Suprapubic skin (tissue), 4 donors: ENCODE results near the gene PIGX.

Experiments
- CTCF ChIP-seq, 2 donors: fragments of 200-600 bp in 1 of 2; fragments of 450-650 bp in 1 of 2; sonication (generic) in 1 of 2; IDR thresholded peaks; one replicate each; pipeline ENCODE4 v1.5.1; 2016 to 2019; ENCODE audit warnings: antibody characterized with exemption in 2 of 2, mild to moderate bottlenecking in 1 of 2, moderate library complexity in 1 of 2
- EP300 ChIP-seq: sonication (generic); formaldehyde crosslinking; IDR thresholded peaks from one replicate; pipeline ENCODE4 v1.6.1; 2017; ENCODE audit warnings: antibody characterized with exemption
- POLR2A ChIP-seq, 2 donors: fragments of 450-650 bp; IDR thresholded peaks; one replicate each; pipeline ENCODE4 v1.6.1; 2017; ENCODE audit warnings: antibody characterized with exemption in 2 of 2, mild to moderate bottlenecking in 2 of 2, moderate library complexity in 2 of 2
- POLR2AphosphoS5 ChIP-seq, 3 donors: sonication (generic); formaldehyde crosslinking; IDR thresholded peaks; one replicate each; pipeline ENCODE4 v1.6.1; 2017; ENCODE audit warnings: antibody characterized with exemption in 3 of 3

DNA sequence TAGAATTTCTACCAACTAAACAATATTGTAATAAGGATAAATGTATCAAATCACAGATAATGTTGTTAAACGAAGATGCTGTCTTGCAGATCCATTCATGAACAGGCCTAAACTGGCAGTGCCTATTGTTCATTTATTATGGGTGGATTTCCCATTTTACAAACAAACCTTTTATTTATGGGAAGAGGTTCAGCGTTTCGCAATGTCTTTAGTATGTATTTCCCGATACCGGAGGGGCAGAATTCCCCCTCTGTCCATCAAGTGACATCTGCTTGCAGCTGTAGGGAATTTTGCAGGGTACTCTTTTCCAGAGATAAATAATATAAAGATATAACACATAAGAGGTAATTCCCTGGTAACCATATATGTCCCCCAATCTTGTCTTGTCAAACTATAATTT is 5.8 kb upstream of the PIGX start:
- TF ChIP-seq CTCF (IDR thresholded peaks at IDR 0.05): no peak
- TF ChIP-seq POLR2A (IDR thresholded peaks at IDR 0.05): no peak
- no peak for TF ChIP-seq EP300
- no peak for TF ChIP-seq POLR2AphosphoS5 (IDR thresholded peaks at IDR 0.05)
